ENCODE data around the gene IL17RC.

- TF ChIP-seq CTCF (IDR thresholded peaks at IDR 0.05; ENCODE audit: borderline replicate concordance, extremely low read depth, low read length, poor library complexity, severe bottlenecking) (no peak), EZH2 (IDR thresholded peaks at IDR 0.05; ENCODE audit: borderline replicate concordance, low read depth, low read length, severe bottlenecking) (no peak)
Measured at GRCh38 chr3:9965200-9965875, 48.4 kb downstream of the IL17RC start.
